Measurements from ENCODE around the gene ARHGDIG.
"Not testable (repeated sequence)": the region's sequence is repeated elsewhere in the genome, so short reads cannot be mapped to it uniquely, and the experiment has no call there.

ARHGDIG gene

DNA sequence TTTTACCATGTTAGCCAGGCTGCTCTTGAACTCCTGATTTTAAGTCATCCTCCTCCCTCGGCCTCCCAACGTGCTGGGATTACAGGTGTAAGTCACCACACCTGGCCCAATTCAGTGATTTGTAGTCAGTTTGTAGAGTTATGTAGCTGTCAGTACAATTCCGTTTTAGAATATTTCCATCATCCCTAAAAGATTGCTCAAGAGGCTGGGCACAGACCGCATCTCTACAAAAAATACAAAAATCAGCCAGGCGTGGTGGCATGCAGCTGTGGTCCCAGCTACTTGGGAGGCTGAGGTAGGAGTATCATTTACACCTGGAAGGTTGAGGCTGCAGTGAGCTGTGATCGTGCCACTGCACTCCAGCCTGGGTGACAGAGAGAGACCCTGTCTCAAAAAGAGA lies 25.2 kb upstream of the ARHGDIG start:
- TF ChIP-seq, protein P1, sequence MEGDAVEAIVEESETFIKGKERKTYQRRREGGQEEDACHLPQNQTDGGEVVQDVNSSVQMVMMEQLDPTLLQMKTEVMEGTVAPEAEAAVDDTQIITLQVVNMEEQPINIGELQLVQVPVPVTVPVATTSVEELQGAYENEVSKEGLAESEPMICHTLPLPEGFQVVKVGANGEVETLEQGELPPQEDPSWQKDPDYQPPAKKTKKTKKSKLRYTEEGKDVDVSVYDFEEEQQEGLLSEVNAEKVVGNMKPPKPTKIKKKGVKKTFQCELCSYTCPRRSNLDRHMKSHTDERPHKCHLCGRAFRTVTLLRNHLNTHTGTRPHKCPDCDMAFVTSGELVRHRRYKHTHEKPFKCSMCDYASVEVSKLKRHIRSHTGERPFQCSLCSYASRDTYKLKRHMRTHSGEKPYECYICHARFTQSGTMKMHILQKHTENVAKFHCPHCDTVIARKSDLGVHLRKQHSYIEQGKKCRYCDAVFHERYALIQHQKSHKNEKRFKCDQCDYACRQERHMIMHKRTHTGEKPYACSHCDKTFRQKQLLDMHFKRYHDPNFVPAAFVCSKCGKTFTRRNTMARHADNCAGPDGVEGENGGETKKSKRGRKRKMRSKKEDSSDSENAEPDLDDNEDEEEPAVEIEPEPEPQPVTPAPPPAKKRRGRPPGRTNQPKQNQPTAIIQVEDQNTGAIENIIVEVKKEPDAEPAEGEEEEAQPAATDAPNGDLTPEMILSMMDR (IDR thresholded peaks at IDR 0.05; ENCODE audit: insufficient read depth, low read depth, low read length, missing control alignments): no peak
- no peak overlapping the region for H3K4me3 ChIP-seq (ENCODE audit: low read length)
- no peak for DNase-seq (ENCODE audit: low read depth)

DNA sequence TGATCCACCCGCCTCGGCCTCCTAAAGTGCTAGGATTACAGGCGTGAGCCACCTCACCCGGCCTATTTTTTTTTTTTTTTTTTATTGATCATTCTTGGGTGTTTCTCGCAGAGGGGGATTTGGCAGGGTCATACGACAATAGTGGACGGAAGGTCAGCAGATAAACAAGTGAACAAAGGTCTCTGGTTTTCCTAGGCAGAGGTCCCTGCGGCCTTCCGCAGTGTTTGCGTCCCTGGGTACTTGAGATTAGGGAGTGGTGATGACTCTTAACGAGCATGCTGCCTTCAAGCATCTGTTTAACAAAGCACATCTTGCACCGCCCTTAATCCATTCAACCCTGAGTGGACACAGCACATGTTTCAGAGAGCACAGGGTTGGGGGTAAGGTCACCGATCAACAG lies 22.3 kb upstream of the ARHGDIG start:
- not testable (repeated sequence) for DNase-seq (ENCODE audit: low read depth); H3K4me3 ChIP-seq (ENCODE audit: low read length)

DNA sequence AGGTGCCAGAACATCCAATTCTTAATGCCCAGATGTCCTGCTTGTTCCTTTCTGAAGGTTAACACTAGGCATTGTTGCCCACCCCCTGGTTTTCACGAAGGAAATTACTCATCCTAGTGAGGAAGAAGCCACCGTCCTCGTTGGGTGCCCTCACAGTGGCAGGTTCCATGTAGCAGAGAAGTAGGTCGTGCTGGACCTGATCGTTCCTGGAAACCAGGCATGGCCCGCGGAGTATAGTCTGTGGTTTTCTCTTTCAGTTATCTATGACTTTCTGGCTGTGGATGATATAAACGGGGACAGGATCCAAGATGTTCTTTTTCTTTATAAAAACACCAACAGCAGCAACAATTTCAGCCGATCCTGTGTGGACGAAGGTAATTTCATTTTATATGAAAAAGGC lies 21.2 kb upstream of the ARHGDIG start:
- TF ChIP-seq, protein P1 (IDR thresholded peaks at IDR 0.05; ENCODE audit: insufficient read depth, low read depth, low read length, missing control alignments): no peak
- DNase-seq (ENCODE audit: low read depth): no peak
- no peak overlapping the region for H3K4me3 ChIP-seq (ENCODE audit: low read length)

DNA sequence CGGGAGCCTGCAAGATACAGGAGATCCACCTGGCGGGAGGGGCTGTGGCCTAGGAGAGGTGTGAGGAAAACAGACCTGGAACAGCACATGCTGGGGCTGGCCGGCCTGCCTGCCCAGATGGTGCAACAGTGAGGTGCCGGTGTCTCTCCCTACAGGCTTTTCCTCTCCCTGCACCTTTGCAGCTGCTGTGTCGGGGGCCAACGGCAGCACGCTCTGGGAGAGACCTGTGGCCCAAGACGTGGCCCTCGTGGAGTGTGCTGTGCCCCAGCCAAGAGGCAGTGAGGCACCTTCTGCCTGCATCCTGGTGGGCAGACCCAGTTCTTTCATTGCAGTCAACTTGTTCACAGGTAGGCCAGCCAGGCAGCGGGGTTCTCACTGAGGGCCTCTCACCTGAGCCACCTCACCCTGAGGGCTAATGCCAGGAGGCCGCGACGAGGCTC lies 20.6 kb upstream of the ARHGDIG start:
- DNase-seq (ENCODE audit: low read depth): no peak
- TF ChIP-seq, protein P1 (IDR thresholded peaks at IDR 0.05; ENCODE audit: insufficient read depth, low read depth, low read length, missing control alignments): no peak
- H3K4me3 ChIP-seq (ENCODE audit: low read length): no peak overlapping the region

DNA sequence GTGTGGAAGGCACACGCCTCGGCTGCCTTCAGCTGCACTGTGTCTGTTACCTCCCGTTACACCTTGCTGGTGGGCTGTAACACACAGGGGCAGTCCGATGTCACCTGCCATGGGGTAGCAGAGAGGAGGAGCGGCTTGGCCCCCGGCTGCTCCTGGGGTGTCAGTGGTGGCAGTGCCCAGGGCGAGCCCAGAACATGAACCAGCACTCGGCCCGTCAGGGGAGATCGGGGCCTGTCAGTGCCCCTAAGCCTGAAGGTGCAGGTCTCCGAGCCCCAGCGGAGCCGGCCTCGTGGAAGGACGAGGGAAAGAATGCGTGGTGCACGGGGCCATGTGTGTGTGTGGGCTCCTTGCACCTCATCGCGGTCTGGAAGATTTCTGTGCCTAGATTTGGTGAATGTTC lies 20.1 kb upstream of the ARHGDIG start:
- DNase-seq (ENCODE audit: low read depth): no peak
- TF ChIP-seq, protein P1 (IDR thresholded peaks at IDR 0.05; ENCODE audit: insufficient read depth, low read depth, low read length, missing control alignments): no peak
- no peak overlapping the region for H3K4me3 ChIP-seq (ENCODE audit: low read length)

DNA sequence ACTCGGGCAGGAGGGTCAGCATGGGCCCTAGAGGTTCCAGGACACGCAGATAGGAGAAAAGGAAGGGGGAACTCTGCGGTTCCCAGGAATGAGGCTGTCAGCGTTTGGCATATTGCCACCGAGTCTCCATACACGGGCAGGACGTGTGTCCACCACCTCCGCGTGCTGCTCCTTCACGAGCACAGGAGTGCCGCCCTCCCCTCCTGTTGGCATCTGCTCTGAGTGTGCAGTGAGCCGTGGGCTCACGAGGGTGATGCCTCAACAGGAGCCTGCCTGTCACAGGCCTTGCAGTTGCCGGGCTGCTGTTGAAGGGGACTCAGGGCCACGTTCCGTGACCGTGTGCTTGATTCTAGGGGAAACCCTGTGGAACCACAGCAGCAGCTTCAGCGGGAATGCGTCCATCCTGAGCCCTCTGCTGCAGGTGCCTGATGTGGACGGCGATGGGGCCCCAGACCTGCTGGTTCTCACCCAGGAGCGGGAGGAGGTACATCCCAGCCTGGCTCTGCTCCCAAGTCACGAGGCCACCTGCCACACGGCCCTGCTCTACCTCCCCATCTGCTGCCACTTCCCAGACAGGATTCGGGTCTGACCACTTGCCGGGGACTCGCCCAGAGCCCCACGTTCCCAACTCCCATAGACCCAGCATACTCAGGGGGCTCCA lies 19.2 kb upstream of the ARHGDIG start:
- DNase-seq (ENCODE audit: low read depth): no peak
- H3K4me3 ChIP-seq (ENCODE audit: low read length): no peak overlapping the region
- TF ChIP-seq, protein P1 (IDR thresholded peaks at IDR 0.05; ENCODE audit: insufficient read depth, low read depth, low read length, missing control alignments): no peak

DNA sequence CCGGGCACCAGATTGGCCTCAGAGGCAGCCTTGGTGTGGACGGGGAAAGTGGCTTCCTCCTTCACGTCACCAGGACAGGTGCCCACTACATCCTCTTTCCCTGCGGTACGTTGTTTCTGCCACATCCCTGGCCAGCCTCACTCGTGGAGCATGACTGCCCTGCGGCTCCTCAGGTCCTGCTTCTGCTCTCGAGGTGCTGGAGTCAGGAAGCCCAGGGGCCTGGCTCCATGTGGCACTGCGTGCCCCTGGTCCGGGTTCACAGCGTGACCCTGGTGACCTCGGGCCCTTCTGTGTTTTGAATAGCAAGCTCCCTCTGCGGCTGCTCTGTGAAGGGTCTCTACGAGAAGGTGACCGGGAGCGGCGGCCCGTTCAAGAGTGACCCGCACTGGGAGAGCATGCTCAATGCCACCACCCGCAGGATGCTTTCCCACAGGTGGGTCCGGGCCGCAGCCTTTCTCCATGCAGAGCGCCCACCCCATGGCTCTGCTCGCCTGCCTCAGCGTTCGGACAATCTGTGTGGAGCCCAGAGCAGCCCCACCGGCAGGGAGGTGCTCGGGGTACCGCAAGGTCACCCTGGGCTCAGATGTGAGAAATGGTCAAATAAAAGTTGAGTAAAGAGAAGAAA lies 18.2 kb upstream of the ARHGDIG start:
- TF ChIP-seq, protein P1 (IDR thresholded peaks at IDR 0.05; ENCODE audit: insufficient read depth, low read depth, low read length, missing control alignments): no peak
- H3K4me3 ChIP-seq (ENCODE audit: low read length): no peak overlapping the region
- DNase-seq (ENCODE audit: low read depth): no peak
